ENCODE results near the gene CYP1A2.

CYP1A2 gene

GRCh38 chr15:74801311-74801997 lies 52.8 kb downstream of the CYP1A2 start:
- CTCF ChIA-PET: interaction anchor here (0.8 to 2.6 kb wide), 5 partner anchors 14 to 180 kb away, joined by 3 to 43 read pairs (median 4); partner anchors contain the start of gene CSK
- TF ChIP-seq CTCF (conservative IDR thresholded peaks at IDR 0.05; ENCODE audit: low read depth): no peak
- peak overlapping the region; percentile 93 for H3K27ac ChIP-seq
- POLR2A ChIA-PET (ENCODE audit: low non-redundant PET): no interaction called here
- no peak for DNase-seq (ENCODE audit: low spot score)

DNA sequence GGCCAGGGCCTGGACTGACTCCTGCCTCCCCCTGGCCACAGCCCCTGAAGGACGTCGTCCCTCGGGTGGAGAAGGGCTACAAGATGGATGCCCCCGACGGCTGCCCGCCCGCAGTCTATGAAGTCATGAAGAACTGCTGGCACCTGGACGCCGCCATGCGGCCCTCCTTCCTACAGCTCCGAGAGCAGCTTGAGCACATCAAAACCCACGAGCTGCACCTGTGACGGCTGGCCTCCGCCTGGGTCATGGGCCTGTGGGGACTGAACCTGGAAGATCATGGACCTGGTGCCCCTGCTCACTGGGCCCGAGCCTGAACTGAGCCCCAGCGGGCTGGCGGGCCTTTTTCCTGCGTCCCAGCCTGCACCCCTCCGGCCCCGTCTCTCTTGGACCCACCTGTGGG lies 53.6 kb downstream of the CYP1A2 start:
- ChIA-PET POLR2A (ENCODE audit: low non-redundant PET) (no interaction called here), CTCF (interaction anchor here (1.2 kb wide), 1 partner anchor 32 kb away, joined by 4 read pairs; no protein-coding TSS in a partner anchor)
- no peak for TF ChIP-seq CTCF (conservative IDR thresholded peaks at IDR 0.05; ENCODE audit: low read depth)
- no peak for DNase-seq (ENCODE audit: low spot score)
- peak overlapping the region; percentile 93 for H3K27ac ChIP-seq

DNA sequence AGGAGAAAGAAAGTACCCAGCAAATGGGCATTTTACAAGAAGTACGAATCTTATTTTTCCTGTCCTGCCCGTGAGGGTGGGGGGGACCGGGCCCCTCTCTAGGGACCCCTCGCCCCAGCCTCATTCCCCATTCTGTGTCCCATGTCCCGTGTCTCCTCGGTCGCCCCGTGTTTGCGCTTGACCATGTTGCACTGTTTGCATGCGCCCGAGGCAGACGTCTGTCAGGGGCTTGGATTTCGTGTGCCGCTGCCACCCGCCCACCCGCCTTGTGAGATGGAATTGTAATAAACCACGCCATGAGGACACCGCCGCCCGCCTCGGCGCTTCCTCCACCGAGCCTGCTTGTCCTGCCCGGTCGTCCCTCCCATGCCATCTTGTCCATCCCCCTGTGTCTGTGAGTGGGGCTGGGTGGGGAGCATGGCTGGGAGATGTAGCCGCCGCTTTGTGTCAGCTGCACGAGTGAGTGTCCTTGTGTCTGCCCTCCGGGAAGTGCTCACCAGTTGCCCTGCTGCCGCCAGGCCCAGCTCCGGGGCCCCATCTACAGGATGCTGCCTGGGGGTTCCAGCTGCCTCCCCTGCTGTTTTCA lies 54.3 kb downstream of the CYP1A2 start:
- ChIA-PET POLR2A (ENCODE audit: low non-redundant PET) (no interaction called here), CTCF (interaction anchor here (1.2 kb wide), 1 partner anchor 32 kb away, joined by 4 read pairs; no protein-coding TSS in a partner anchor)
- peak overlapping the region; percentile 46 for H3K27ac ChIP-seq
- no peak for DNase-seq (ENCODE audit: low spot score)
- TF ChIP-seq CTCF (conservative IDR thresholded peaks at IDR 0.05; ENCODE audit: low read depth): no peak

DNA sequence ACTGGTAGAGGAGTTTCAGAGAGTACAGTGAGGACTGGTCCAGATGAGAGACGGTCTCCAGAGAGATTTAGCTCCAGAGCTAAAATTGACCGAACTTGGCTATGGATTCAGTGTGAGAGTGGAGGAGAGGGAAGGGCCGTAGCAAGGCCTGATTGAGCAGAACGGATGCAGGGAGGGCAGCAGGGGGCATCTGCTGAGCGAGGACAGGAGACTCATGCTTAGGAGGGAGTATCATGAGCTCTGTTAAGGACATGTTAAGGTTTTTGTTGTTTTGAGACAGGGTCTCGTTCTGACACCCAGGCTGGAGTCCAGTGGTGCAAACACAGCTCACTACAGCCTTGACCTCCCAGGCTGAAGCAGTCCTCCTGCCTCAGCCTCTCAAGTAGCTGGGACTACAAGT lies 56.3 kb downstream of the CYP1A2 start:
- TF ChIP-seq CTCF (conservative IDR thresholded peaks at IDR 0.05; ENCODE audit: low read depth): no peak
- ChIA-PET POLR2A (ENCODE audit: low non-redundant PET) (no interaction called here), CTCF (interaction anchor here (0.6 to 1.1 kb wide), 2 partner anchors 61 to 97 kb away, joined by 3 read pairs; no protein-coding TSS in a partner anchor)
- no peak for DNase-seq (ENCODE audit: low spot score)
- H3K27ac ChIP-seq: peak overlapping the region; percentile 46
